Stimulated activated CD4-positive, alpha-beta T cell treated with anti-CD3 and anti-CD28 coated beads, Interleukin-4, amount 100 ng/mL, for 1 hour (primary cell): Measurements from ENCODE around the gene HPS3.
"Not testable (repeated sequence)": the region's sequence is repeated elsewhere in the genome, so short reads cannot be mapped to it uniquely, and the experiment has no call there.

Experiments used
- DNase-seq: peaks from one replicate; pipeline ENCODE4 v3.0.0-alpha.2; 2020

HPS3 gene

DNA sequence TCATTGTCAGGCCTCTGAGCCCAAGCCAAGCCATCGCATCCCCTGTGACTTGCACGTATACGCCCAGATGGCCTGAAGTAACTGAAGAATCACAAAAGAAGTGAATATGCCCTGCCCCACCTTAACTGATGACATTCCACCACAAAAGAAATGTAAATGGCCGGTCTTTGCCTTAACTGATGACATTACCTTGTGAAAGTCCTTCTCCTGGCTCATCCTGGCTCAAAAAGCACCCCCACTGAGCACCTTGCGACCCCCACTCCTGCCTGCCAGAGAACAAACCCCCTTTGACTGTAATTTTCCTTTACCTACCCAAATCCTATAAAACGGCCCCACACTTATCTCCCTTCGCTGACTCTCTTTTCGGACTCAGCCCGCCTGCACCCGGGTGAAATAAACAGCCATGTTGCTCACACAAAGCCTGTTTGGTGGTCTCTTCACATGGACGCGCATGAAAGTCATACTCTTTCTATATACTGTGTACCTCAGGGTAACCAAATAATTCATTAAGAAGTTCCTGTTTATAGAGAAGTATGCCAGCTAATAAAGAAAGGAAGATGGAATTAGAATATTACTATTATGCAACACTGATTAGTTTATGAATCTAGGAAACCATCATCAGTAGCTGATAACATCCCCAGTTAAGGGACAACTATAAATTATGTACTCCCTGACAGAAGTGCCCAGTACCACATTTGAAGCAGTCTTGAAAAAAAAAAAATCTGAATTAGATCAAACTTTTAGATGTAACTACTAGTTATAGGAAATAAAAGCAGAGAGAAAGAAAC is 67.6 kb downstream of the HPS3 start:
- DNase-seq = not testable (repeated sequence)

GRCh38 chr3:149197669-149198068 is 68.2 kb downstream of the HPS3 start:
- no peak for DNase-seq

- DNase-seq = no peak
Observed at GRCh38 chr3:149198611-149199010, 69.2 kb downstream of the HPS3 start.

GRCh38 chr3:149199474-149199873 is 70.0 kb downstream of the HPS3 start:
- DNase-seq = no peak

DNA sequence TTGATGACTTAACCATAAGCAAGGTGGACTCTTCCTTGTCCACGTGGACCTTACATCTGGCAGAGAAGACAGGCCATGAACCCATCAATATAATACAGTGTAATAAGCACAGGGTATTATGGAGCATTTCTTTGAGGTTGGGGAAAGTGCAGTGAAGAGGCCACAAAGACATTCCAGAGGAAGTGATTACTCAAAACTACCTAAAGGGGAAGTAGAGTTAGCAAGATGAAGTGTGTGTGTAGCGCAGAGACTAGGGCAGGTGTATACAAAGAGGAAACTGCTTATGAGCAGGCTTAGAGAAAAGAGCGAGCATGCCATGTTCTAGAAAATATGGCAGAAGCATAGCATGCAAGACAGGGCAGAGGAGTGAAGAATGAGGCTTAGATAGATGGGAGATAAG is 74.3 kb downstream of the HPS3 start:
- DNase-seq = no peak

DNA sequence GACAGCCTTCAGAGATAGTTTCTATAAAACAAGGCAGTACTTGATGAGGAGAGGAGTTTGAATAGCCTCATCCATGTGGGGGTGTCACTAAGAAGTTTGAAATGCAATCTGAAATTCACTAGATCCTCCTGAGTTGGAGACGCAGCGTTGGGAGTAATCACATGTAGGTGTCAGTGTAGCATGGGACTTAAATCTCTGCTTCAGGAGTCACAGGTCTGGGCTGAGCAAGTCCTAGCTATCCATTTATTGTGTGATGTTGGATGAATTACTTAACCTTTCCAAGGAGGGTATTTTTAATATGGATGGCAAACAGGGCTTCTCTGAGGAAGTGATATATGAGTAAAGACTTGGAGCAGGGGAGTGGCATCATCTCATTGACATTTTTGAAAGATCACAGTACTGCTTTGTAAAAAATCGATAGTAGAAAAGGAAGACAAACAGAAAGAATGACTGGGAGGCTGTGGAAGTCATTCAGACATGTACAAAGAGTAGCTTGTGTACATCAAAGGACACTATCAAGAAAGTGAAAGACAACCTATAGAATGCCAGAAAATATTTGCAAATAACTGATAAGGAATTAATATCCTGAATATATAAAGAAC is 75.1 kb downstream of the HPS3 start:
- DNase-seq = no peak

DNA sequence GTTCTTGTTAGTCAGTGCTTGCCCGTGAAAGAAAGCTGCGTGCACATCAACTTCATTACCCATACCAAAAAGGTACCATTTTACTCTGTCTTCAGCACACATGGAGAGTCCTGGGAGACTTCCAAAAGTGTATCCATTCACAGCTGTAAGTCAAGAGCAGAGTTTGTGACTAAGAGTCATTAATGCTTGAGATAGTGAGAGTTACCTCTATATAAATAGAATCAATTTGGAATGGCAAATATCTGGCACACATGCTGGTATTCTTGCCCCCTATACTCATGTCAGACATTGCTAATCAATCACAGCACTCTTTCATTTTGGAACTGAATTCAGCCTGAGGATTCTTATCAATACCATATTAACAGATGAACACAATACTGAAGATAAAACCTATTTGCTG is 78.0 kb downstream of the HPS3 start:
- no peak for DNase-seq

- no peak for DNase-seq
Observed at GRCh38 chr3:149209431-149209830, 80.0 kb downstream of the HPS3 start.

DNA sequence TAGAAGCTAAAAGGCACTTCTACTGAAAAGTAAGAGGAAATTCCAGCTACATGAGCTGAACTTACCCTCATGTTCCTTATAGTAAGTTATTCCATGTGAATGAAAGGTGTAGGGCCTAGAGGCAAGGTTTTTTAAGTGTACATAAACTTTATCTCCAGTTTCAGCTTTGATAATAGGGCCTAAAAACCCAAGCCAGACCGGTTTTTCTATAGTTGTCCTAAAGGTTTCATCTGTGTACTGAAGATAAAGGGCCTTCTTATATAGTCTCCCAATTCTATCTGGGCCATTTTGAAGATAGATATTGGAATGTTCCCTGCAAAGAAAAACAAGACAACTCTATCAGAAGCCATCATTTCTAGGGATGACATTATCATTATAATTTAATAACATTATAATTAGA is 82.9 kb downstream of the HPS3 start:
- no peak for DNase-seq

DNA sequence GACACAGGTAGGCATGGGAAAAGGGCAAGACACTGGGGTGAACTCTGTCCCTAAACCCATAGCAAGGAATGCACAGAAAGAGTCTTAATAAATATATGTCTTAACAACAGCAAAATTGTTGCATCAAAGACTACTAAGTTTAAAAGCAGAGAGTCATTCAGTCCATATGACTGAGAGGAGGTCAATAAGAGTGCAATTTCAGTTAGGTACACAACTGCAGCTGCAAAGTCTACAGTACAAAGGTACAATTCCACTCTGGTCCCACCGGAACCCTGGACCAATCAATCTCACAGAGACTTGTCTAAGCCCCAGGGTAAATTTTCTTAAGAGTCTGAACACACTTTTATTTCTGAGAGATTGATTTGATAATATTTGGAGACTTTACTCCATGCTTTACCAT is 85.3 kb downstream of the HPS3 start:
- DNase-seq = no peak

DNA sequence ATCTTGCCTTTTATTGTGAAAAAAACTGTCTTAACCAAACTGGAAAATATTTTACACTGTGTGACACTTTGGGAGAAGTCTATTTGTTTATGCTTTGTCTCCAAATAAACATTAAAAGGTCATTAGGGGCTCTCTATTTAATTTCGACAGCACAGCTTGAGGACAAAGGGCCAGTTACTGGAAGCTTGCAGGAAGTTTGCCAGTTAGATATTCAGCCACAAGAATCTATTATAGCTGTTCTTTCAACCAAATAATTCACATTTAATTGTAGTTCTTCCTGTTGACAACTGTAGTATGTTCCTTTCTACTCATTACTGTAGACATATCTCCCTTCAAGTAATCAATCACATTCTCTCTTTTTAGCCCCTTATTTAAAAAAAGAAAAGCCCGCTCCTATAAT is 86.1 kb downstream of the HPS3 start:
- DNase-seq = no peak

DNA sequence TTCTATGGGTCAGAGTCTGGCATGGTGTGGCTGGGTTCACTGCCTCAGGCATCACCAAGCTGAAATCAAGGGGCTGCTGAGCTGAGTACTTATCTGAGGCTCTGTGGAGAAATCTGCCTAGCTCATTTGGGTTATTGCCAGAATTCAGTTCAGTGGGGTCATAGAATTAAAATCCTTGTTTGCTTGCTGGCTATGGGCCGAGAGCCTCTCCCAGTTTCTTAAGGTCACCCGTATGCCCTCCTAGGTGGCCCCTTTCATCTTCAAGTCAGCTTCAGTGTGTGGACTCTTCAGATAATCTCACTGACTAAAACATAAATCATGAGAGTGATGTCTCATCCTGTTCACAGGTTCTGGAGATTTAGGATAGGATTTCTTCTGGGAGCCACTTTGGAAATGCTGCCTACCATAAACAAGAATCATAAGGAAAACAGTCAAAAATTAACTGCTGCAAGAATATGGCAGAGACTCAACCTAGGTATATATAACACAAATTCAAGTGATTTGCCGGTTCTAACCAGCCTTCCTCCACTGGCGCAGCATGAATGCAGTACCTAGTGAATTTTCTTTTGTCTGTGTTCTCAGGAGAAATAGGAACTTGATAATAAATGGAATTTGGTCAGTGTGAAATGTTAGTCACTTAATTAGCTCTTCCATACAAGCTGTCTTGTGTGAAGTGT is 86.9 kb downstream of the HPS3 start:
- no peak for DNase-seq

- DNase-seq = no peak
Observed at GRCh38 chr3:149217347-149217746, 87.9 kb downstream of the HPS3 start.

DNA sequence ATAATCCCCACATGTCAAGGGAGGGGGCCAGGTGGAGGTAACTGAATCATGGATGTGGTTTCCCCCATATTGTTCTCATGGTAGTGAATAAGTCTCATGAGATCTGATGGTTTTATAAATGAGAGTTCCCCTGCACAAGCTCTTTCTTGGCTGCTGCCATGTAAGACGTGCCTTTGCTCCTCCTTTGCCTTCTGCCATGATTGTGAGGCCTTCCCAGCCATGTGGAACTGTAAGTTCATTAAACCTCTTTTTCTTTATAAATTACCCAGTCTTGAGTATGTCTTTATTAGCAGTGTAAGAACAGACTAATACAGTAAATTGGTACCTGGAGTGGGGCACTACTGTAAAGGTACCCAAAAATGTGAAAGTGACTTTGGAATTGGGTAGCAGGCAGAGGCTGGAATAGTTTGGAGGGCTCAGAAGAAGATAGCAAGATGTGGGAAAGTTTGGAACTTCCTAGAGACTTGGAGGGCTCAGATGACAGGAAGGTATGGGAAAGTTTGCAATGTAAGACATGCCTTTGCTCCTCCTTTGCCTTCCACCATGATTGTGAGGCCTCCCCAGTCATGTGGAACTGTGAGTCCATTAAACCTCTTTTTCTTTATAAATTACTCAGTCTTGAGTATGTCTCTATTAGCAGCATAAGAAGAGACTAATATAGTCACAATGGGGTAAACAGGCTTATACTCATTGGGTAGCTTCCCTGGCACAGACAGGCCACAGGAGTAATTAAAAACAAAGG is 90.1 kb downstream of the HPS3 start:
- not testable (repeated sequence) for DNase-seq

DNA sequence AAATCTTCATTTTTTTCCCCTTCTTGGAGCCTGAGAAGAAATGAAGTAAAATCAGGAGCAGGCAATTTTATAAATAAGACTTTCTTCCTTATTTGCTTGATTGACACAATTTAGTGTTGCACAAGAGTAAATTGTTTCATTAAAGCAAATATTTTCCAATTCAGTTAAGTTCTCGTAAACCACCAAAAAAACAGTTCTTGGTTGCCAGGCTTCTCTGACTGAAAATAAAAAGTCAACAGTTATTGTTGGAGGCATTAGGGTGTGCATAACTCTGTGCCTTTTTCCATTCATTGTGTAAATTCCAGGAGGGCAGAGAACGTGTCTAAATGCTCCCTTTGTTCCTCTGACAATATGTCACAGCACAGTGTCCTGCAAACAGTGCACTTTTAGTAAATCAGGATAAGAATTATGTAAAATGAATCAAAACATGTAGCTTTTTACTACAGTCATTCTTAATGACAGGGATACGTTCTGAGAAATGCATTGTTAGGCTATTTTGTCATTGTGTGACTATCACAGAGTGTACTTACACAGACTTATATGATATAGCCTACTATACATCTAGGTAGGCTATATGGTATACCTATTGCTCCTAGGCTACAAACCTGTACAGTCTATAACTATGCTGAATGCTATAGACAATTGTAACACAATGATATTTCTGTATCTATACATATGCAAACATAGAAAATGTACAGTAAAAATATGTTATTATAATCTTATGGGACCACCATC is 92.5 kb downstream of the HPS3 start, which contains the start of gene CP:
Gene CP, minus strand, starts transcription at position 47 of the 735 bp plus-strand sequence. Its CDS starts 37 bp downstream, at position 10.
- DNase-seq = no peak
